GM18526 (cell line): ENCODE measurements around the gene SARDH.

Source experiments
- POLR2A ChIP-seq: IDR thresholded peaks from 3 replicates; pipeline ENCODE4 v1.6.1; 2011; ENCODE audit not compliant: insufficient read length; ENCODE audit errors: extremely low read depth

SARDH gene

DNA sequence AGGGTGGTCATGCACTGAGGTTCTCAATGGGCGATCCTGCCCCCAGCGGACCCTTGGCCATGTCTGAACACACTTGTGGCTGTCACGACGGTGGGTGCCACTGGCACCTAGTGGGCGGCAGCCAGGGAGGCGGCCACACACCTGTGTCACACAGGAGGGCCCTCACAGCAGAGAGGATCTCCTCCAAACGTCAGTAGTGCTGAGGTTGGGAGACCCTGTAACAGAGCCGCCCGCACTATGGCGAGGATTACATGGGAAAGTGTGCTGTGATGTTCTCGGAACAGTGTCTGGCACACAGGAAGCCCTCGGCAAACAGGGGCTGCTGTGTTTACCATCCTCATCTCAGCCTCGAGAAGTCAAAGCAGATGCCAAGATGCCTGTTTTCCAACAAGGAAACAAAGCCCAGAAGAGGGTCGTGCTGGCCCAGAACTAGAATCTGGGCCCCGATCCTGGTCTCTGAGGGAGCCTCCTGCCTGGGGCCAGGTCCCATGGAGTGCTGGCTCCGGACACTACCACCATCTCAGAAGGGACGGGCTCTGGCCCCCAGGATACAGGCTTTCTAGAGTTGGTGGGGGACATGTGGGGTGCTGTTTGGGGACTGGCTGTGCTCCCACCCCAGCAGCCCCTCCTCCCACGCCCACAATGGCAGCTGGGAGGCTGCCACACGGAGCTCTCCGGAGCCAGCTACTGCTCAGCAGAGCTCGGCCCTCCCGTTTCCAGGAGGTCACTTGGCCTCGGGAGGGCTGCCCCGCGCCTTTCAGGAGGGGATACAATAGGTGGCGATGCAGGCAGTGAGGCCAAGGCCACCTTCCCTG lies 53.8 kb downstream of the SARDH start:
- TF ChIP-seq POLR2A: no peak

GRCh38 chr9:133683586-133684120 lies 54.5 kb downstream of the SARDH start:
- TF ChIP-seq POLR2A: no peak

DNA sequence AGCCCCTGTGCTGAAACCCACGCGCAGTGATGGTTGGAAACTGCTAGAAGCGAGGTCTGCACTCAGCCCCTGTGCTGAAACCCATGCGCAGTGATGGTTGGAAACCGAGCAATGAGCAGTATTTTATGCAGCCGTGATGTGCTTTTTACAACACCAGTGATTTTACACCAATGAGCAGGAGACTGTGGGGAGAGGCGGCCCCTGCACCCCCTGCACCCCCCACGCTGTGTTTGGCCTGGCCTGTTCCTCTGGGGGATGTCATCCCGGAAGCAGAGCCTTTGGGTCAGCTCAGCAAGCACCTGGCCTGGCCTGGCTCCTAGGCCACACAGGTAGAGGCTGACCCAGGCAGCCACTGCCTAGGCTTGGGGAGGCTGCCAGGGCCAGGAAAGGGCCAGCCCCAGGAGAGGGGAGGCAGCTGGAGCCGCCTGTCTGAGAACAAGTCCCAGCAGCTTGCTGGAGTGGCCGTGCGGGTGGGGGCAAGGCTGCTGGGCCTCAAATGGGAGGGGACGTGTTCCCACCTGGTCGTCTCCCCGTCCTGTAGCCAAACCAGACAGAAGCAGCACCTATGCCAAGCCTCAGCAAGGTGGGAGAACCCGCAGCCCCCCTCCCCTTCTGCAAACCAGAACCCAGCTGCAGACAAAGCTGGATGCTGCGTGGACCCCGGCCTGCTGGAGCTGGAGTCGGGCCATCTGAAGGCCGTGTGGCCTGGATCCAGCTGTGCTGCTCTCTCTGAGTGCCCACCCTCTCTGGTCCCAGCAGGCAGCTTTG lies 55.1 kb downstream of the SARDH start:
- TF ChIP-seq POLR2A: no peak

DNA sequence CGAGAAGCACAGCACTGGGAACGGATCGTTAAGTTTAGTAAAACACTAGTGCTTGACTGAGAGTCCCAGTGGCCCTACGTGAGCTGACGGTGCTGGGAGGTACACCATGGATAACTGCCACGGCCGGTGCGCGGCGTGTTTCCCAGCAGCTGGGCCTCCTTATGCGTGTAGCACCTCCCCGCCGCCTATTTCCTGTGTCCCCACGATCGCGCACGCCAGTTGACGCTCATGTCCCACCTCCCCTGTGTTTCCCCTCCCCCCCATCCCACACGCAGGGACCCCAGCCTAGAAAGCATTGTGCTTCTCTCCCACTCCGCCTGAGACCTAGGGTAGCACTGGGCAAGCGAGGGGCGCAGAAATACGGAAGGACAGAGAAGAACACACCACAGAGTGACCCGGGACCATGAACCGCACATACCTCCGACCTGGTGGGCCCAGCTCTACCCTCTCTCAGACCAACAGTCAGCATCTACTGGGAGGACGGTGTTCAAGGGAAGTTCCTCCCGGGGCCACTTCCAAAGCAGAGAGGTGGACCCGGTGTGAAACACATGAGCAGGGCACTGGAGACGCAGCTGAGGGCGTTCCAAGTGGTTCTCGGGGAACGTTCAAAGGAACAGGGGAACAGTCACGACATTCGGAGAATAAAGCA lies 56.4 kb downstream of the SARDH start:
- TF ChIP-seq POLR2A: no peak

DNA sequence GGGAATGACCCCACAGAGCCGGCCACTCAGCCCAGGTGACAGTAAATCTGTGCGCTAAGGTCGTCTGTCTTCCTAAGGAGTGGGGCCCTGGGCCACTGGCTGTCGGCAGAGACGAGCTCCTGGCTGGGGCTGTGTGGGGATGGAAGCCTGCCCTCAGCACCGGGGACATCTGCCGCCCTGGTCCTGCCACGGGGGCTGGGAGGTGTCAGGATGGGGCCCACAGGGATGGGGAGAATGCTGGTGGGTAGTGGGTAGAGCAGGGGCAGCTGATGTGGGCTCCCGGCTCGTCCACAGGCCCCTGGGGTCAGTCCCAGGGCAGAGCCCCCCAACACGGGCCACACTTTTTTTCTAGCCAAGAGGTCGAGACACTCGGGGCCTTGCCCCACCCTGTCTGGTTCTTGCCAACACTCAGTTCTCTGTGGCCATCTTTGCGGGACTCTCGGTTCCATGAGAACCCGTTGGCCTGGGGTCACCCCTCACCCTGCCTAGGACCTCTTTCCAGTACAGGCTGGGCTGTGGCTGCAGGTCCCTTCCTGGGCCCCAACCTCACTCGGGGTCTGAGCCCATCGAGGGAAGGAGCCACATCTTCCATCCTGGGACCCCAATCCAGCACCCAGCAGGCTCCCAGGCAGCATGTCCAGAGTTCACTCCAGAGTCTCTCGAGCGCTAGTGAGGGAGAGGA lies 57.0 kb downstream of the SARDH start:
- no peak for TF ChIP-seq POLR2A

GRCh38 chr9:133680250-133680975 lies 57.7 kb downstream of the SARDH start:
- TF ChIP-seq POLR2A: no peak

DNA sequence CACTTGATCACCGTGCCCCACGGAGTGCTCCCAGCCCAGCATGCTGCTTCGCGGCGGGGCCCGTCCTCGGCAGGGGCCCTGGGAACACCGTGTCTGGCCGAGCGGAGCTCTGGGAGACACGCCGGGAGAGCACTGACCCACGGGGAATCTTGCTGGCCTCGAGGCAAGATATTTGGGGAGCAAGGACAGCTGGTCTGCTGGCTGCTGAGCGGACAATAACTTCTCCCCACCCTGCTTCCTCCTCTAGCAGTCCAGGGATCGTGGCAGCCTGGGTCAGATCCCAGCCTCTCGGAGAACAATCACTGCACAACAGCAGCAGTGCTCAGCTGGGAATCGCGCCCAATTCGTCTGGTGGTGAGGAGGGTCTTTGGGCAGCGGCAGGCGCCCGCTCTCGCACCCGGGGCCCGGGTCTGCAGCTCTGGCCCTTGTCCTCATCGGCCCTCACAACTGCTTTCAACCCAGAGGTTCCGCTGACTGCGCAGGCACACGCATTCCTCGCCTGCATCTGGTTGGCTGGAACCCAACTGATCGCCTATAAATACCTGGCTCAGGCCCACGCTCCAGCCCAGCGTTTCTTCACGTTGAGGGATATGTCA lies 58.6 kb downstream of the SARDH start:
- no peak for TF ChIP-seq POLR2A

DNA sequence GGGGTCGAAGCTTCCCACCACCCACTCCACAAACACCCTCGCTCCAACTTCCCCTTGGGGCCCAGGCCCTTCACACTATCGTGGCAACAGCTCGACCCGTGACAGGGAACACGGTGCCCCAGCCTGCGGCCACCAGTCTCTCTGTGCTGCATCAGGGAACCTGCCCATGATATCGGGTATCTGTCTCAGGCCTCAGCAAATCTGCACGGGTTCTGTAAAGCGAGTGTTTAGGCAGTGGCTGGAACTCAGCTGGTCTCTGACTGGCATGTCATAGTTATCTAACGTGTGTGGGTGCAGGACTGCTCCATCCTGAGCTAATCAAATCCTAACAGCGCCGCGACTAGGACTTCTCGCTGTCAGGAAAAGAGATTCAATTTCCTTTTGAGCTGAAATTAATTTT lies 59.1 kb downstream of the SARDH start:
- TF ChIP-seq POLR2A: no peak

DNA sequence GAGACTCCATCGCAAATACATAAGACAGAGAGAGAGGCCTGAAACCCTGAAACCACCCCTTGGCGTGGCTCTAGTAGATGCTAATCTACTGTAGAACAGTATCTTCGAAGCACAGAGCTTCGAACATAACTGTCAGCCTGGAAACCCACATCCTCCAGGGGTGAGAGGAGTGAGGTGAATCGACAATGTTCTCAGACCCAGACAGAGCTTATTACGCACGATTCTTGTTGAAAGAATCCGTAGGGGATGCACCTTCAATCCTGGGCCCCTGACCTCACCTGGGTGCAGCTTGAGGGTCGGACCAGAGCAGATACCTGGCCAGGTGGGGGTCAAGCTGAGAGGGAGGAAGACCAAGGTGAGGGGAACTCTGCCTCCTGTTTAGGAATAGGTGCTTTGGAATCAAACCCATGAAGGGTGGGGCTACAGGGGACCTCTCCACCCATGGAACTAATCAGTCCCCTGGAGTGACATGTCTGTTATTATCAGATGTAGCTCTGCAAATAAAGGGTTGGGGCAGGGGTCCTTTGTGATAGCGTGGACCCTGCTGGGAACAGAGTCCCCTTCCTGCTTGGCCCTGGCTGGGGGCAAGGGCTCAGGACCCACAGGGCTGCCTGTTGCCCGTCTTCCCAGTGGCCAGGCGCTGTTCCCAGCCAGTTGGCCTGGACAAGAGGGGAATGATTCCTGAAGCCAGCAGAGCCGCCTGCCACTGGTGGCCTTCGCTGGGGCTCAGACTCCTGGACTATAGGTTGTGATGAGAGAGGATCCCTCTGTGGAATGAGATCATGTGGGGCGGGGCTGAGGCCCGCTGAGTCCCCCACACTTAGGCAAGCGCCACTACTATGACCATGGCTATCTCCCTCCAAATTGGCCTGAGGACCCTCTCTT lies 60.8 kb downstream of the SARDH start:
- TF ChIP-seq POLR2A: no peak

GRCh38 chr9:133676450-133676849 lies 61.7 kb downstream of the SARDH start:
- TF ChIP-seq POLR2A: no peak

- no peak for TF ChIP-seq POLR2A
Observed at GRCh38 chr9:133674091-133674490, 64.1 kb downstream of the SARDH start.

- TF ChIP-seq POLR2A: no peak
Observed at GRCh38 chr9:133673258-133673655, 64.9 kb downstream of the SARDH start.
